PC-3 (cell line): ENCODE measurements around the gene KIF6. TPM values are rescaled to one million over a fixed set of nuclear protein-coding genes. Genes with fewer than 3 reads are reported as not detected.

ENCODE experiments used
- ATAC-seq: fragments of 200-7000 bp; cut with Tn5 transposase; 2 replicates; pipeline ENCODE4 v1.9.1; 2020; ENCODE audit warnings: mild to moderate bottlenecking, moderate library complexity
- BruUV-seq: library from RNA; stranded (reverse); fragments of 400-500 nt; replicated peaks from 2 replicates; lab custom pipeline; 2021; lab: Mats Ljungman, UMichigan
- CTCF ChIA-PET: fragments of 300-600 bp; sonication (Branson Sonifier 250); formaldehyde crosslinking; loops from one replicate; lab custom pipeline; 2022; ENCODE audit warnings: antibody characterized with exemption; lab: Charles Lee
- POLR2A ChIA-PET: fragments of 300-600 bp; sonication (Branson Sonifier 250); formaldehyde crosslinking; loops from one replicate; lab custom pipeline; 2022; ENCODE audit warnings: antibody characterized with exemption; ENCODE audit not compliant: unreplicated experiment; lab: Charles Lee
- DNase-seq: peaks from one replicate; pipeline ENCODE4 v3.0.0-alpha.2; 2015
- H2AFZ ChIP-seq: fragments of 300-600 bp; sonication (generic); 2 replicates; pipeline ENCODE4 v1.6.0; 2016; ENCODE audit warnings: antibody characterized with exemption, low read length
- H3F3A ChIP-seq: fragments of 300-600 bp; sonication (generic); one replicate; pipeline ENCODE4 v1.6.0; 2017; ENCODE audit warnings: antibody characterized with exemption, low read length, control low read depth, mild to moderate bottlenecking; ENCODE audit not compliant: unreplicated experiment
- H3K27ac ChIP-seq: fragments of 300-600 bp; sonication (generic); 2 replicates; pipeline ENCODE4 v1.5.1; 2016; ENCODE audit warnings: mild to moderate bottlenecking, low read length
- H3K27me3 ChIP-seq: fragments of 300-600 bp; sonication (generic); 2 replicates; pipeline ENCODE4 v1.6.1; 2016; ENCODE audit warnings: low read length, mixed read lengths
- H3K36me3 ChIP-seq: fragments of 300-600 bp; sonication (generic); 2 replicates; pipeline ENCODE4 v1.6.1; 2016; ENCODE audit warnings: low read depth, mixed run types, low read length, mixed read lengths
- H3K4me1 ChIP-seq: fragments of 300-600 bp; sonication (generic); 2 replicates; pipeline ENCODE4 v1.5.1; 2016; ENCODE audit warnings: low read length; ENCODE audit not compliant: insufficient read depth
- H3K4me2 ChIP-seq: fragments of 300-600 bp; sonication (generic); 2 replicates; pipeline ENCODE4 v1.6.0; 2016; ENCODE audit warnings: low read length
- H3K4me3 ChIP-seq: fragments of 300-600 bp; sonication (generic); 2 replicates; pipeline ENCODE4 v1.5.1; 2016; ENCODE audit warnings: mild to moderate bottlenecking, low read length, mixed read lengths
- H3K79me2 ChIP-seq: fragments of 300-600 bp; sonication (generic); 2 replicates; pipeline ENCODE4 v1.6.1; 2017; ENCODE audit warnings: low read length, mixed read lengths
- H3K9ac ChIP-seq: fragments of 300-600 bp; sonication (generic); 2 replicates; pipeline ENCODE4 v1.6.0; 2016; ENCODE audit warnings: mild to moderate bottlenecking, low read length
- H3K9me2 ChIP-seq: fragments of 300-600 bp; sonication (generic); replicated peaks from 2 replicates; pipeline ENCODE4 v1.6.1; 2016; ENCODE audit warnings: mixed run types, low read length, mixed read lengths
- H3K9me3 ChIP-seq: fragments of 300-600 bp; sonication (generic); 2 replicates; pipeline ENCODE4 v1.6.1; 2016; ENCODE audit warnings: low read length, mixed read lengths
- H4K20me1 ChIP-seq: fragments of 300-600 bp; sonication (generic); 2 replicates; pipeline ENCODE4 v1.6.1; 2016; ENCODE audit warnings: low read length, mixed read lengths
- EZH2 ChIP-seq: fragments of 300-600 bp; sonication (generic); IDR thresholded peaks from one replicate; pipeline ENCODE4 v1.6.1; 2017; ENCODE audit warnings: antibody characterized with exemption, mild to moderate bottlenecking, low read length; ENCODE audit not compliant: unreplicated experiment
- EZH2phosphoT487 ChIP-seq: fragments of 300-600 bp; sonication (generic); IDR thresholded peaks from 2 replicates; pipeline ENCODE4 v1.6.1; 2018; ENCODE audit warnings: mild to moderate bottlenecking, antibody characterized with exemption, low read length, borderline replicate concordance
- intact Hi-C: fragments of 100-400 bp; cut with micrococcal nuclease; formaldehyde crosslinking; loops from 2 replicates; pipeline ENCODE4 v1.9.0; 2023
- total RNA-seq: library from RNA; depleted of rRNA; stranded (reverse); fragments of >200 nt; gene quantifications from 2 replicates; pipeline ENCODE4 v1.2.3, GENCODE V29; 2014
- TF ChIP-seq, protein P1 (sequence below): fragments of 300-600 bp; sonication (generic); conservative IDR thresholded peaks from 2 replicates; pipeline ENCODE4 v1.5.1; 2017; ENCODE audit warnings: antibody characterized with exemption, low read depth, mild to moderate bottlenecking, low read length

KIF6 gene
- total RNA-seq, 1 experiment from 2014 or later = 0.07 TPM

DNA sequence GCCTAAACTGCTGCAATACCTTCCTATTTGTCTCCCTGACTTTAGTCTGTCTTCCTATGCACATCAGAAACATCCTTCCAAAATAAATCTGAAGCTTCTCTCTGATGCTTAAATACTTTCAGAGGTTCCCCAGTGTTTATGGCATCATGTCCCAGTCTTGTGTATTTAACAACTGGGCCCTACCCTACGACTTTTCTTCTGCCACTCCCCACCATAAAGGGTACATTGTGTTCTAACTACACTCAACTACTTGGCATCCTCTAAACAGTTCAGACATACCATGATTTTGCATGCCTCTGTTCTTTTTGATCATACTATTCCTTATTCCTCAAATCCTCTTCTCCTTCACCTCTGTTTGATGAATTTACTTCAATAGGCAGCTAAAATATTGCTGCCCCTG, 259.7 kb downstream of the KIF6 start:
- H3K9ac ChIP-seq = no peak overlapping the region
- no peaks in the 10 kb centered on the region for H3K79me2 ChIP-seq
- ChIA-PET POLR2A (no interaction called here), CTCF (no interaction called here)
- no peaks in the 10 kb centered on the region for H3F3A ChIP-seq
- BruUV-seq = no TSS peak
- ATAC-seq = no peak
- no peaks in the 10 kb centered on the region for H3K9me3 ChIP-seq
- no peaks in the 10 kb centered on the region for H3K4me1 ChIP-seq
- TF ChIP-seq, protein P1, sequence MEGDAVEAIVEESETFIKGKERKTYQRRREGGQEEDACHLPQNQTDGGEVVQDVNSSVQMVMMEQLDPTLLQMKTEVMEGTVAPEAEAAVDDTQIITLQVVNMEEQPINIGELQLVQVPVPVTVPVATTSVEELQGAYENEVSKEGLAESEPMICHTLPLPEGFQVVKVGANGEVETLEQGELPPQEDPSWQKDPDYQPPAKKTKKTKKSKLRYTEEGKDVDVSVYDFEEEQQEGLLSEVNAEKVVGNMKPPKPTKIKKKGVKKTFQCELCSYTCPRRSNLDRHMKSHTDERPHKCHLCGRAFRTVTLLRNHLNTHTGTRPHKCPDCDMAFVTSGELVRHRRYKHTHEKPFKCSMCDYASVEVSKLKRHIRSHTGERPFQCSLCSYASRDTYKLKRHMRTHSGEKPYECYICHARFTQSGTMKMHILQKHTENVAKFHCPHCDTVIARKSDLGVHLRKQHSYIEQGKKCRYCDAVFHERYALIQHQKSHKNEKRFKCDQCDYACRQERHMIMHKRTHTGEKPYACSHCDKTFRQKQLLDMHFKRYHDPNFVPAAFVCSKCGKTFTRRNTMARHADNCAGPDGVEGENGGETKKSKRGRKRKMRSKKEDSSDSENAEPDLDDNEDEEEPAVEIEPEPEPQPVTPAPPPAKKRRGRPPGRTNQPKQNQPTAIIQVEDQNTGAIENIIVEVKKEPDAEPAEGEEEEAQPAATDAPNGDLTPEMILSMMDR = no peak
- TF ChIP-seq EZH2phosphoT487 (no peak), EZH2 (no peak)
- no peaks in the 10 kb centered on the region for H4K20me1 ChIP-seq
- no peaks in the 10 kb centered on the region; the same call in 1 of the 2 replicates for H3K27me3 ChIP-seq
- intact Hi-C loops = no loop called here
- no peak overlapping the region for H3K4me3 ChIP-seq
- no peak for DNase-seq
- no peak overlapping the region for H2AFZ ChIP-seq
- no peaks in the 10 kb centered on the region for H3K36me3 ChIP-seq
- no peaks in the 10 kb centered on the region for H3K9me2 ChIP-seq
- H3K4me2 ChIP-seq = no peak overlapping the region
- no peak overlapping the region for H3K27ac ChIP-seq

GRCh38 chr6:39464067-39464466, 261.1 kb downstream of the KIF6 start:
- POLR2A ChIA-PET = no interaction called here
- no TSS peak for BruUV-seq
- intact Hi-C loops = no loop called here

GRCh38 chr6:39453956-39454524, 271.2 kb downstream of the KIF6 start:
- no peaks in the 10 kb centered on the region for H3K9me2 ChIP-seq
- ChIA-PET POLR2A (no interaction called here), CTCF (no interaction called here)
- H3K36me3 ChIP-seq = no peaks in the 10 kb centered on the region
- intact Hi-C loops = no loop called here
- no peak overlapping the region for H3K27ac ChIP-seq
- no peak overlapping the region for H3K4me3 ChIP-seq
- H3K9me3 ChIP-seq = no peaks in the 10 kb centered on the region
- H3K4me1 ChIP-seq = no peaks in the 10 kb centered on the region
- no TSS peak for BruUV-seq
- ATAC-seq (no peak), DNase-seq (no peak)
- no peak overlapping the region for H3K4me2 ChIP-seq
- H3F3A ChIP-seq = no peaks in the 10 kb centered on the region
- no peak overlapping the region for H3K9ac ChIP-seq
- no peaks in the 10 kb centered on the region for H4K20me1 ChIP-seq
- no peaks in the 10 kb centered on the region for H3K79me2 ChIP-seq
- H2AFZ ChIP-seq = no peak overlapping the region
- H3K27me3 ChIP-seq = no peaks in the 10 kb centered on the region
- TF ChIP-seq EZH2phosphoT487 = no peak
- TF ChIP-seq, protein P1 = no peak
- TF ChIP-seq EZH2 = no peak

More at GRCh38 chr6:39464067-39464466, 261.1 kb downstream of the KIF6 start:
- DNase-seq = no peak
- H4K20me1 ChIP-seq = no peaks in the 10 kb centered on the region
- H2AFZ ChIP-seq = no peak overlapping the region
- H3K9ac ChIP-seq = no peak overlapping the region
- H3K27ac ChIP-seq = no peak overlapping the region
- H3K4me1 ChIP-seq = no peaks in the 10 kb centered on the region
- H3K9me2 ChIP-seq = no peaks in the 10 kb centered on the region
- CTCF ChIA-PET = no interaction called here
- no peaks in the 10 kb centered on the region; the same call in 1 of the 2 replicates for H3K27me3 ChIP-seq
- H3K4me2 ChIP-seq = no peak overlapping the region
- TF ChIP-seq EZH2 = no peak
- no peak for TF ChIP-seq EZH2phosphoT487
- TF ChIP-seq, protein P1 = no peak
- H3K9me3 ChIP-seq = no peaks in the 10 kb centered on the region
- no peaks in the 10 kb centered on the region for H3F3A ChIP-seq
- ATAC-seq = no peak
- H3K36me3 ChIP-seq = no peaks in the 10 kb centered on the region
- H3K4me3 ChIP-seq = no peak overlapping the region
- H3K79me2 ChIP-seq = no peaks in the 10 kb centered on the region
